Mesendoderm (in vitro differentiated cells): Measurements from ENCODE around the gene RAB6A.
A peak's percentile ranks its signal among the peaks of the same experiment; 100 is the strongest.
"Not testable (repeated sequence)": the region's sequence is repeated elsewhere in the genome, so short reads cannot be mapped to it uniquely, and the experiment has no call there.

Experiments used
- DNase-seq: peaks from one replicate; pipeline ENCODE4 v3.0.0; 2013
- H2AK5ac ChIP-seq: 2 replicates; pipeline ENCODE4 v1.6.1; 2013; ENCODE audit warnings: low read length, inconsistent platforms
- H2BK120ac ChIP-seq: 2 replicates; pipeline ENCODE4 v1.6.1; 2013; ENCODE audit warnings: low read depth, mild to moderate bottlenecking, low read length, moderate library complexity, mixed read lengths
- H2BK15ac ChIP-seq: replicated peaks from 2 replicates; pipeline ENCODE4 v1.6.1; 2013; ENCODE audit warnings: low read depth, mild to moderate bottlenecking, moderate library complexity
- H2BK5ac ChIP-seq: 2 replicates; pipeline ENCODE4 v1.6.1; 2013; ENCODE audit warnings: low read length, inconsistent platforms
- H3K18ac ChIP-seq: 2 replicates; pipeline ENCODE4 v1.6.1; 2013; ENCODE audit warnings: mild to moderate bottlenecking, low read length, mixed read lengths
- H3K23ac ChIP-seq: one replicate; pipeline ENCODE4 v1.6.1; 2013; ENCODE audit warnings: low read length
- H3K27ac ChIP-seq: 2 replicates; pipeline ENCODE4 v1.5.1; 2013; ENCODE audit warnings: low read depth, mild to moderate bottlenecking, inconsistent platforms, low read length, moderate library complexity
- H3K27me3 ChIP-seq: 2 replicates; pipeline ENCODE4 v1.6.1; 2013; ENCODE audit warnings: low read length, control low read depth, mild to moderate bottlenecking, inconsistent platforms; ENCODE audit not compliant: insufficient read depth, poor library complexity
- H3K36me3 ChIP-seq: 2 replicates; pipeline ENCODE4 v1.6.1; 2013; ENCODE audit warnings: low read length, inconsistent platforms; ENCODE audit not compliant: control insufficient read depth, insufficient read depth
- H3K4ac ChIP-seq: one replicate; pipeline ENCODE4 v1.6.1; 2013; ENCODE audit warnings: low read depth, mild to moderate bottlenecking, low read length, moderate library complexity
- H3K4me1 ChIP-seq: 2 replicates; pipeline ENCODE4 v1.6.1; 2013; ENCODE audit warnings: low read depth, low read length, inconsistent platforms; ENCODE audit not compliant: control insufficient read depth
- H3K4me2 ChIP-seq: 2 replicates; pipeline ENCODE4 v1.6.1; 2013; ENCODE audit warnings: low read length
- H3K4me3 ChIP-seq: 2 replicates; pipeline ENCODE4 v1.5.1; 2013; ENCODE audit warnings: mild to moderate bottlenecking, low read length
- H3K56ac ChIP-seq: one replicate; pipeline ENCODE4 v1.6.1; 2013; ENCODE audit warnings: low read length
- H3K79me1 ChIP-seq: 2 replicates; pipeline ENCODE4 v1.6.1; 2013; ENCODE audit warnings: low read length, inconsistent platforms
- H3K79me2 ChIP-seq: 2 replicates; pipeline ENCODE4 v1.6.1; 2013; ENCODE audit warnings: mild to moderate bottlenecking, low read length; ENCODE audit not compliant: control insufficient read depth, insufficient read depth
- H3K9ac ChIP-seq: 2 replicates; pipeline ENCODE4 v1.6.1; 2013; ENCODE audit warnings: low read length, inconsistent platforms
- H4K5ac ChIP-seq: one replicate; pipeline ENCODE4 v1.6.1; 2013; ENCODE audit warnings: low read length
- H4K8ac ChIP-seq: one replicate; pipeline ENCODE4 v1.6.1; 2013; ENCODE audit warnings: low read depth, mild to moderate bottlenecking, control low read depth, low read length, moderate library complexity
- WGBS: extraction: QIAGEN DNeasy Blood & Tissue Kit; methylation state at CpG from one replicate; pipeline ENCODE4 v1.1.7; 2013; ENCODE audit warnings: low lambda C conversion rate, missing lambda C conversion rate; ENCODE audit not compliant: insufficient coverage; ENCODE audit errors: extremely low coverage; 5-methylcytosine and 5-hydroxymethylcytosine counted together

The RAB6A gene

DNA sequence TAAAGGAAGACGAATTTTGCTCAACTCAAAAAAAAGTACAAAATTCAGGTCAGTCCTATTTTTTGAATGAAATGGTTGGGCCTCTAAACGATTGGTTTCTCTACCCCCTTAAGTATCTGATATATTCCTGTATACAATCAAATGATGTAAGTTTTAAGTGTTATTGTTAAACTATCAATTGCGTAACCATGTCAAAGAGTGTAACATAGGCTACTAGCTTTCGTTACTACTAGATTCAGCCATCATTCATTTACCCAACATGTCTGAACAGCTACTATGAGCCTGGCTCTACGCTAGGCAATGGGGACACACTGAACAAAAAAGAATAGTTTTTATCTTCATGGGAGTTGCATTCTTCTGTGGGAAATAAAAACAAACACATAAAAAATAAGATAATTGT, 3.3 kb downstream of the RAB6A start:
- H3K56ac ChIP-seq: no peak overlapping the region
- H3K36me3 ChIP-seq: no peaks in the 10 kb centered on the region
- H3K27me3 ChIP-seq: no peaks in the 10 kb centered on the region
- no peak overlapping the region for H4K8ac ChIP-seq
- H3K27ac ChIP-seq: no peak overlapping the region
- no peak overlapping the region for H3K4me3 ChIP-seq
- H3K4ac ChIP-seq: no peak overlapping the region
- no peak overlapping the region for H2AK5ac ChIP-seq
- H3K9ac ChIP-seq: peak overlapping the region; percentile 4
- H3K4me2 ChIP-seq: no peak overlapping the region
- peaks cover 48% of the 10 kb centered on the region for H3K79me2 ChIP-seq
- no peak overlapping the region for H2BK5ac ChIP-seq
- DNase-seq: no peak
- no CpG with 5 or more reads among the region's 5 CpGs for whole genome bisulfite sequencing
- H3K23ac ChIP-seq: no peak overlapping the region
- H3K4me1 ChIP-seq: peaks cover 2% of the 10 kb centered on the region
- H2BK15ac ChIP-seq: no peak overlapping the region
- peaks cover 11% of the 10 kb centered on the region for H3K79me1 ChIP-seq
- no peak overlapping the region for H2BK120ac ChIP-seq
- no peak overlapping the region for H3K18ac ChIP-seq
- H4K5ac ChIP-seq: no peak overlapping the region

- H2AK5ac ChIP-seq: no peak overlapping the region
- H2BK120ac ChIP-seq: no peak overlapping the region
- no peak overlapping the region for H4K5ac ChIP-seq
- no peak overlapping the region for H3K4ac ChIP-seq
- peaks cover 64% of the 10 kb centered on the region for H3K79me2 ChIP-seq
- H3K27me3 ChIP-seq: no peaks in the 10 kb centered on the region
- H3K56ac ChIP-seq: no peak overlapping the region
- no peak overlapping the region for H3K9ac ChIP-seq
- H4K8ac ChIP-seq: no peak overlapping the region
- H3K27ac ChIP-seq: no peak overlapping the region
- H2BK5ac ChIP-seq: no peak overlapping the region
- no peak overlapping the region for H3K18ac ChIP-seq
- no peak overlapping the region for H3K23ac ChIP-seq
- H3K79me1 ChIP-seq: peaks cover 24% of the 10 kb centered on the region
- H3K36me3 ChIP-seq: no peaks in the 10 kb centered on the region
- H3K4me1 ChIP-seq: no peaks in the 10 kb centered on the region
- no peak for DNase-seq
- no peak overlapping the region for H3K4me3 ChIP-seq
- H2BK15ac ChIP-seq: no peak overlapping the region
- H3K4me2 ChIP-seq: no peak overlapping the region
Observed at GRCh38 chr11:73755670-73756069, 5.2 kb downstream of the RAB6A start.

DNA sequence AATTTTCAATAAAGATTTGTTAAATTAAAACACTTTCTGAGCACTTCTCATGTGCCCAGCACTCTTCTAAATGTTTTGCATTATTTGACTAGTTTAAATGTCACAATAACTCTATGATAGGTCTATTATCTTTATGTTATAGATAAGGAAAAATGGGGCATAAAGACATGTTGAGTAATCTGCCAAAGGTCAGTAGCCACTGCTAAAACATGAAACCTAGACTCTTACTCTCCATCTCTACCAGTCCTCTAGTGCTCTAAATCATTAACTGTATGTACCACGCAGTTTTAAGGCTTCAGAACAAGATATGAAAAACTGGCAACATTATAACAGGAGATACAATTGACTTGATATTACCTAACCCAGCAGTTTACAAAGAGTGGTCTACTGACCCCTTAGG, 6.9 kb downstream of the RAB6A start:
- no peak overlapping the region for H3K18ac ChIP-seq
- H3K56ac ChIP-seq: no peak overlapping the region
- no peaks in the 10 kb centered on the region for H3K36me3 ChIP-seq
- H2AK5ac ChIP-seq: no peak overlapping the region
- H3K4me3 ChIP-seq: no peak overlapping the region
- H4K5ac ChIP-seq: no peak overlapping the region
- no peak overlapping the region for H4K8ac ChIP-seq
- H3K79me2 ChIP-seq: peaks cover 64% of the 10 kb centered on the region
- no peak overlapping the region for H3K4ac ChIP-seq
- no peak overlapping the region for H2BK120ac ChIP-seq
- no peak for DNase-seq
- H3K23ac ChIP-seq: no peak overlapping the region
- H3K79me1 ChIP-seq: peaks cover 30% of the 10 kb centered on the region
- no peaks in the 10 kb centered on the region for H3K27me3 ChIP-seq
- no peaks in the 10 kb centered on the region for H3K4me1 ChIP-seq
- H3K9ac ChIP-seq: no peak overlapping the region
- no peak overlapping the region for H3K4me2 ChIP-seq
- no CpG with 5 or more reads among the region's 1 CpG for WGBS
- H3K27ac ChIP-seq: no peak overlapping the region
- no peak overlapping the region for H2BK15ac ChIP-seq
- H2BK5ac ChIP-seq: no peak overlapping the region

DNA sequence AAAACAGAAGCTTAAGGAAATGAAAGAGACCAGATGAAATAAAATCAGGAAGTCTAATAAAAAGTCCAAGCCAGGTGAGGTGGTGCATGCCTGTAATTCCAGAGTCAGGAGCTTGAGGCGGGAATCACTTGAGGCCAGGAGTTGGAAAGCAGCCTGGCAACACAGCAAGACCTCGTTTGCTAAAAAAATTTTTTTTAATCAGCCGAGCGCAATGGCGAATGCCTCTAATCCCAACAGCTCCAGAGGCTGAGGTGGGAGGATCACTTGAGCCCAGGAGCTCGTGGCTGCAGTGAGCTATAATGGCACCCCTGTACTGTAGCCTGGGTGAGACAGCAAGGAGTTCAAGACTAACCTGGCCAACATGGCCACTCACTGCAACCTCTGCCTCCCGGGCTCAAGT, 8.0 kb downstream of the RAB6A start:
- Histone ChIP-seq H2BK120ac (no peak overlapping the region), H3K4me1 (no peaks in the 10 kb centered on the region), H3K4me3 (no peak overlapping the region), H4K5ac (no peak overlapping the region), H3K56ac (no peak overlapping the region), H3K18ac (no peak overlapping the region), H3K79me2 (peaks cover 63% of the 10 kb centered on the region), H3K36me3 (no peaks in the 10 kb centered on the region), H4K8ac (no peak overlapping the region), H3K4ac (no peak overlapping the region), H3K9ac (no peak overlapping the region), H3K23ac (no peak overlapping the region), H3K4me2 (no peak overlapping the region), H3K79me1 (peaks cover 32% of the 10 kb centered on the region), H2BK15ac (no peak overlapping the region), H3K27me3 (no peaks in the 10 kb centered on the region), H2AK5ac (no peak overlapping the region), H3K27ac (no peak overlapping the region), H2BK5ac (no peak overlapping the region)
- no peak for DNase-seq
- no CpG with 5 or more reads among the region's 7 CpGs for WGBS

DNA sequence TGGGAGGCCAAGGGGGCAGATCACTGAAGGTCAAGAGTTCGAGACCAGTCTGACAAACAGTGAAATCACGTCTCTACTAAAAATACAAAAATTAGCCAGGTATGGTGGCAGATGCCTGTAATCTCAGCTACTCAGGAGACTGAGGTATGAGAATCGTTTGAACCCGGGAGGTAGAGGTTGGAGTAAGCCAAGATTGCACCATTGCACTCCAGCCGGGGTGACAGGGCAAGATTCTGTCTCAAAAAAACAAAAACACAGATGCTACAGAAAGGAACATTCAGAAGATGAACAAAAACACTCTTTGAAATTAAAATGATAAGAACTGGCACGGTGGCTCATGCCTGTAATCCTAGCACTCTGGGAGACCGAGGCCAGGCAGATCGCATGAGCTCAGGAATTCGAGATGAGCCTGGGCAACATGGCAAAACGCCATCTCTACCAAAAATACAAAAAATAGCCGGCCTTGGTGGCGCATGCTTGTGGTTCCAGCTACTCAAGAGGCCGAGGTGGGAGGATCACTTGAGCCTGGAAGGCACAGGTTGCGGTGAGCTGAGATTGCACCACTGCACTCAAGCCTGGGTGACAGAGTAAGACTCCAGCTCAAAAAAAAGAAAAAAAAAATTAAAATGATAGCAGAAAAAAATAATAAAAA, 8.5 kb downstream of the RAB6A start:
- WGBS: no CpG with 5 or more reads among the region's 14 CpGs
- no peak overlapping the region for H3K9ac ChIP-seq

DNA sequence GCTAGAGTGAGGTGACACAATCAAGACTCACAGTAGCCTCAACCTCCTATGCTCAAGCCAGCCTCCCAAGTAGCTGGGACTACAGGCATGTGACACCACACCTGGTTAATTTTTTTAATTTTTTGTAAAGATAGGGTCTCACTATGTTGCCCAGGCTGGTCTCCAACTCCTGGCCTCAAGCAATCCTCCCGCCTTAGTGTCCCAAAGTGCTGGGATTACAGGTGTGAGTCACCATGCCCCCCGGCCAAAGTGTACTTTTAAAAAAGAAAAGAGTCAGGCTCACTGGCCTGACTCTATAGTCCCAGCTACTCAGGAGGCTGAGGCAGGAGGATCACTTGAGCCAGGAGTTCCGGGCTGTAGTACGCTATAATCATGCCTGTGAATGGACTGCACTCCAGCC, 10.0 kb downstream of the RAB6A start:
- DNase-seq, H3K23ac ChIP-seq, H3K4me2 ChIP-seq, H3K4ac ChIP-seq, H2BK5ac ChIP-seq, H2BK15ac ChIP-seq, H3K18ac ChIP-seq, H4K8ac ChIP-seq, H2BK120ac ChIP-seq, H3K9ac ChIP-seq, H4K5ac ChIP-seq, H3K27me3 ChIP-seq, H3K4me1 ChIP-seq, H2AK5ac ChIP-seq, H3K36me3 ChIP-seq, H3K4me3 ChIP-seq, H3K56ac ChIP-seq, H3K27ac ChIP-seq: not testable (repeated sequence)
- H3K79me2 ChIP-seq: peaks cover 60% of the 10 kb centered on the region
- peaks cover 39% of the 10 kb centered on the region for H3K79me1 ChIP-seq
- WGBS: no CpG with 5 or more reads among the region's 4 CpGs

More for the DNA sequence above, 8.5 kb downstream of the RAB6A start:
- DNase-seq: no peak
- Histone ChIP-seq H3K56ac (no peak overlapping the region), H3K79me2 (peaks cover 62% of the 10 kb centered on the region), H2BK5ac (no peak overlapping the region), H3K36me3 (no peaks in the 10 kb centered on the region), H3K4me3 (no peak overlapping the region), H3K27ac (no peak overlapping the region), H4K5ac (no peak overlapping the region), H3K4me1 (no peaks in the 10 kb centered on the region), H3K23ac (no peak overlapping the region), H3K4ac (no peak overlapping the region), H2BK120ac (no peak overlapping the region), H2AK5ac (no peak overlapping the region), H3K4me2 (no peak overlapping the region), H3K79me1 (peaks cover 33% of the 10 kb centered on the region), H4K8ac (no peak overlapping the region), H2BK15ac (no peak overlapping the region), H3K27me3 (no peaks in the 10 kb centered on the region), H3K18ac (no peak overlapping the region)
